Hematopoietic multipotent progenitor cell treated with erythropoietin and hydrocortisone succinate and interleukin-3 and kit ligand, for 4 days (in vitro differentiated cells): ENCODE measurements around the gene USH1C.
A peak's percentile ranks its signal among the peaks of the same experiment; 100 is the strongest.

Experiments used
- DNase-seq: peaks from one replicate; pipeline ENCODE4 v3.0.0-alpha.2; 2015

Gene USH1C

DNA sequence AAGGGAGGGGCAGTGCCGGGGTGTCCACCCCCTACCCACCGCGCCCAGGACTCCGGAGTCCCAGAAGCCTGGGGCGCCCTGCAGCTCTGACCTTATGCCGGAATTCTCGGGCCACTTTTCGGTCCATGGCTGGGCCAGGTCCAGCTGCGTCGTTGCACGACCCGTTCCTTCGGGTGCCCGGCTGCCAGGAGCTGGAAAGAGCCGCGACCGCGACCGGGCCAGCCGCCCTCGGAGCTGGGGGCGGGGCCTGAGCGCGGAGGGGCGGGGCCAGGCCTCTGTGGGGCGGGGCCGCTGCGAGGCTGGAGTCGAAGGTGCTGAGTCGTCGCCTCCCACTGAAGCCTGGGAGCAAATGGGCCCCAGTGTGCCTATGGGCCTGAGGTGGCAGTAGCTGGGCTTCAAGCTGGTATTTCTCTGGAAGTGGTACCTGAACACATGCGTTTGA, at the start of gene USH1C:
Gene USH1C, minus strand, starts transcription at position 236 of the 442 bp plus-strand sequence. Its CDS starts 109 bp downstream, at position 127.
- peak; percentile 54 for DNase-seq

DNA sequence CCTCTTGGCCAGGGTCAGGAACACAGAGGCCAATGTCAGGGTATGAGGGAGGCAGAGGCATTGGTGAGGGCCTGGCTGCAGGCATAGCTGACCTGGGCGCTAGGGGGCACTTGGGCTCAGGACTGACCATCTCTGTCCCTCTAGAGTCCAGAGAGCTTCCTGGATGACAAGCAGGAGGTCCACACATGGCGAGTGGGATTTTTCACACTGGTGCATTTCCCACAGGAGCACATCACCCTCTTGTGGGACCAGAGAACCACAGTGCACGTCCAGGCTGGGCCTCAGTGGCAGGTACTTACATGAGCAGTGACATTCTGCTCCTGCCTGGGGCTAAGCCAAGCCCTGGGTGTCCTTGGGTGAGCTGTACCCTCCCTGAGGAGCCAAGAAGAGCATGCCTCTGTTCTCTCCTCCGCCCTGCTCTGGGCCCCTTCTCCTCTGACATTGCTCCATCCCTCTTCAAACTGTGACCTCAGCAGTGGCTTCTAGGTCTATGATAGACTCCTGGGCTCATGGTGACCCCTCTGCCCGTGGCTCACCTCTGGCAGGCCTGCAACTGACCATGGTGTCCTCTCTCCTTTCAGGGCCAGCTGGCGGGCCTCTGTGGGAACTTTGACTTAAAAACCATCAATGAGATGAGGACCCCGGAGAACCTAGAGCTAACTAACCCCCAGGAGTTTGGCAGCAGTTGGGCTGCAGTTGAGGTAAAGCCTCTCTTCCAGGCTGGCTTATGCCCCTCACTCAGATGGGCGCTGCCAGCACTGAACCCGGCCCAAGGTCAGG, 49.4 kb upstream of the USH1C start:
- no peak for DNase-seq

DNA sequence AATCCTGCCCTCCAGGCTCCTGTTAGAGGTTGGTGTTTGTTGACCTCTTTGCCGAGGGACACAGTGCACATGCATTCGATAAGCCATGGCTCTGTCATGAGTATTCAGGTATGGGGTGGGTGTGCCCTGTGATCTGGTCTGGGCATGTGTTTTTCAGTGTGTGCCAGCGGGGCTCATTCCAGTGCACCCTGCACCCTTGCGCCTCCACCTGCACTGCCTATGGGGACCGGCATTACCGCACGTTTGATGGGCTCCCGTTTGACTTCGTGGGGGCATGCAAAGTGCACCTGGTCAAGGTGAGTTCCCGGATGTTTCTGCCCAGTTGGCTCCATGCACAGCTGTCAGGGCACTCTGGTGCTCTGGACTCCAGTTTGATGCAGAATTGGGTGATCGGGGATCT, 47.1 kb upstream of the USH1C start:
- no peak for DNase-seq

DNA sequence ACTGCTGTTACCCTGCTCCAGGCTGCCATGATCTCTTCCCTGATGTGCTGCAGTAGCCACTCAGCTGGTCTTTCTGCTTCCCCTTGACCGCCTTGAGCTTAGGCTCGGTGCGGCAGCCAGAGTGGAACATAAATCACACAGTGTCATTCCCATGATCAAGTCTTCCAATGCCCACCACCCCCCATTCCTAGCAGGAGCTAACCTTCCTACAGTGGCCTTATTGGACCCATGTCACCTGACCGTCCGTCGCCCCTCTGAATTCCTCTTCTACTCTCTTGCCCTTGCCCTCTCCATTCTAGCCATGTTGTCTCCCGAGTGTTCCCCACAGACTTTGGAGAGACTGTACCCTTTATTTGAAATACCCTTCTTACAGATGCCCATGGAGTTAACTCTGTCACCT, 46.2 kb upstream of the USH1C start:
- no peak for DNase-seq

DNA sequence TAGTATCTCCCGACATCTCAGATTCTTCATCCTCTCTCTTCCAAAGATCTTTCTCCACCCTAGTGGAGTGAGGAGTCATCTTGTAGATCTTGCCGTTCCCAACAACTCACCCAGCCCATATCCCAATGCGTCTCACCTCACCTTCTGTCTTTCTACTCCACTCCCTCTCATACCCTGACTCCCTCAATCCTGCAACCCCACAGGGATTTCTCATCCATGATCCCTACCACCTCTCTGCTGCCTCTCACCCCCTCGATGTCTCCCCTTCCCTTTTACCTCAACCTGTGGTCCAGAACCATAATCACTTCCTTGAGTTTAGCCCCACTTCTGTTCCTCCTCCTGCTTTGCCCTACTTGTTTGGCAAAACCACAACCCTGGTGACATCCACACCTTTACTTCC, 44.5 kb upstream of the USH1C start:
- DNase-seq, result no peak

DNA sequence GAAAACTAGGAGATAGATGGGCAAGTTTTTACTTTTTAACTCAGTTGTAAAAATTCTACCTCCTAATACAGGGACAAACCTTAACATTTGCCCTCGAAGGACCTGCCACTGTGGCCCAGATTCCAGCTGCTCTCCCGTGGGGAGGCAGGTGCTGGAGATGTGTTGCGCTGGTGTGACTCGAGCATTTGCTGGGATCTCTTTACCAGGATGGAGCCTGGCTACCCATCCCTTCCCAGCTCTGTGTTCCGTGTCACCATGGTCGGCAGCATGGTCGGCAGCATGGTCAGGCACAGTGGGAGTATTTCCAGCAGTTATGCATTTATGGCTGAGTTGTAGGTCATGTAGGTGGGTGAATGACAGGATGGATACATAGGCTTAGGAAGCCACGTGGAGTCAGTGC, 44.0 kb upstream of the USH1C start:
- no peak for DNase-seq

DNA sequence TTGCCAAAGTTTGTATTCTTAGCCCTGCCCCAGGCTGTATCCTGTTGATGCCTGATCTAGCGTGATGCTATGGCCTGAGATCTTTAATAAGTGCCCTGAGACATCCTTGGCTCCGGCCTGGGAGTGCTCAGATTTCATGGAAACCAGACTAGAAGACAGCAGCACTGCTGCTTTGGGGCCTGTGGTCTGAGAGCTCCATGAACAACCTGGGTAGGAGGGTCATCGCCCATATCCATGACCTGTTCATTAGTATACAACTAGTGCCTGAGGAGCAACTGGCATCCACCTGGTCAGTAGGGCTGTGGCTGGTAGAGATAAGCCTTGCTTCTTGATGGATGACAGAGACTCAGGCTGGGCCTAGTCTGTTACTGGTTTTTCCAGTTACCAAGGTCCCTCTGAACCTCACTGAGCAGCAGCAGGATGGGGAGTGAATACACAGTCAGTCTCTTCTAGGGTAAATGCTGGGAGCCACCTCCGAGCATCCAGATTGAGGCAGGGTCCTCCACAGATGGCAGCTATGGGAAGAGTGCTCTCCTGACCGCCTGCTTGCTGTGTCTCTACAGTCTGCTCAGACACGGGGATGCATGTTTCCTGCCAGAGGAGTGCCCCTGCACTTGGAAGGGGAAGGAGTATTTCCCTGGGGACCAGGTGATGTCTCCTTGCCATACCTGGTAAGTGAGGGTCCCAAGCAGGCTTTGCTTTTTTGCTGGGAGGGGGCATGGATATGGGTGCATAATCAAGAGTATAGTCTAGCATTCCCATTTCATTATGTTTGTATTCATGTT, 41.9 kb upstream of the USH1C start:
- no peak for DNase-seq

DNA sequence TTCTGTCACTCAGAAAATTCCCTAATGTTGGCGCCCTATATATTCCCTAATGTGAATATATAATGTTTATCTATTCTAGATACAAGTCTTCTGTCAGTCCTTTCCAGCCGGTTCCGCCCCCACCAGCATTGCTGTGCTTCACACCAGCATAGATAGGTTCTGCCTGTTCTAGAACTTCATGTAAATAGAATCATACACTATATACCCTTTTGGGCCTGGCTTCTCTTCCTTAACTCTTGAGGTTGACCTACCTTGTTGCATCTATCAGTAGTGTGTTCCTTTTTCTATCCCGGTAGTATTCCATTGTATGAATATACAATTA, 37.5 kb upstream of the USH1C start:
- DNase-seq, result no peak

DNA sequence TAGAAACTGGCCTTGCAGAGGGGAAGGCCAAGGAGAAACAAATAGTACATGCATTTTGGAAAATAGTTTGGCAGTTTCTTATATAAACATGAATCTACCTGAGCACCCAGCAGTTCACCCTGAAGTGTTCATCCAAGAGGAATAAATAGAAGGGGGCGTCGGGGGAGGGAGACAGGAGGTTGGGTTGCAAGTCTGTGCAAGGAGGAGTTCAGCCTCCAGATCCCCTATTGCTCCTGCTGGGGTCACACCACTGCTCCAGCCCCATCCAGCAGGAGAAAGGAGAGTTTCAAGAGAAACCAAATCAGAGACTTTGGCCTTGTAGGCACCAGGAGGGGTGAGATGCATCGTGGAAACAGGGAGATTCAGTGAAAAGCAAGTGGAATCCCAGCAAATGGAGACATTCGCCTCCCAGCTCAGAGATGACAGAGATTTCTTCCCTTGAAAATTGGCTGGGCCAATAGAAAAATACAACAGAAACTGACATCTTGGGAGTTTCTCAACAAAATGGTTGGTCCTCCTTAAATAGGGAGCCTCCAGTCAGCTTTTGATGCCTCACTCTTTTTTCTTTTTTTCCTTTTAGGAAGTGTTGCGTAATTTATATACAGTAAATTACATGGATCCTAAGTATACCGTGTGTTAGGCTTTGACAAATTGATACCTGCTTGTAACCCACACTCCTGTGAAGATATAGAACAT, 37.0 kb upstream of the USH1C start:
- no peak for DNase-seq

DNA sequence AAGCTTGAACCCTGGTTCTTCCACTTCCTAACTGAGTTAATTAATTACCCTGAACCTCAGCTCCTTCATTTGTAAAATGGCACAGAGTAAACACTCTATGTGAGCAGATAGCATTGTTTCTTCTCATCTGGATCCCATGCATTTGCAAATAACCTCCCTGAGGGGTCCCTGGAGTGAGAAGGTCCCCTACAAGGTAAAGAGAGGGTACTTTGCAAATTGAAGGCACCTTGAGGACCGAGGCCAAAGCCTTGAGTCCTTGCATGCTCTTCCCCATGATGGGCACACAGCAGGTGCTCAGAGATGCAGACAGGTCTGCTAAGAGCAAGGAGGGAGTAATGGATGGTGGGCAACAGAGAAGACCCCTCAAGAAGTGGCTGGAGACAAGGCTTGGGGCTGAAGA, 36.1 kb upstream of the USH1C start:
- DNase-seq, result no peak

DNA sequence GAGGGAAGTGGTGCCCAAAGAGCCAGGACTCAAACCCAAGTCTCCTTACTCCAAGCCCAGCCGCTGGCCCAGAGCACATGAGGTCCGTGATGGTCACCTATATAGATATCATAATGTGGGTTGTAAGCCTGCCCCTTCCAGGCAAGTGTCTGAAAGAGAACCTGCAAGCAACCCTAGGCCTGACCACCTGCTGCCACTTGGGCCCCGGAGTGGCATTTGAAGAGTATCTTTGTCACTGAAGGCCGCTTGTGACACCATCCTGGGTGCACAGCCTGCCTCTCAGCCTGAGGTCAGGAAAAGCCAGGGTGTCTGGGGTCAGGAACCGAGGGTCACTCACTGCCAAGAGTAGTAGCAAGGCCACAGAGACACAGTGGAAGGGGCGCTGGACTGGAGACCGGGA, 35.2 kb upstream of the USH1C start:
- no peak for DNase-seq

DNA sequence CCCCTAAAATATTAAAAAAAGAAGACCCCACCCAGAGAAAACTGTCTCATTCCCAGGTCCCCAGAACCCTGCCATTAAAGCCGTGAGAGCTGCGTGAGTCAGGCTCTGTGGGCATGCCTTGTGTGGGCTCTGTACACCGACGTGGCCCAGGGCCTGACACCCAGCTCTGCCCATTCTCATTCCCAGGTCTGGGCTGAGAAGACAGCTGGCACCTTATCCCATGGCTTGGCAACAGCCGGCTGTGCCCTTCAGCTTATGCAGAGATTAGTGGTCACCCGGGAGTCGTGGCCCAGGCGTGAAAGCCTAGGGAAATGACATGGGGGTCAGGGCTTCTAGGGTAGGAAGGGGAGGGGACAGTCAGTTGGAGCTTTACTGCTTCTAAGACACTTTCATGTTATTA, 34.7 kb upstream of the USH1C start:
- no peak for DNase-seq

DNA sequence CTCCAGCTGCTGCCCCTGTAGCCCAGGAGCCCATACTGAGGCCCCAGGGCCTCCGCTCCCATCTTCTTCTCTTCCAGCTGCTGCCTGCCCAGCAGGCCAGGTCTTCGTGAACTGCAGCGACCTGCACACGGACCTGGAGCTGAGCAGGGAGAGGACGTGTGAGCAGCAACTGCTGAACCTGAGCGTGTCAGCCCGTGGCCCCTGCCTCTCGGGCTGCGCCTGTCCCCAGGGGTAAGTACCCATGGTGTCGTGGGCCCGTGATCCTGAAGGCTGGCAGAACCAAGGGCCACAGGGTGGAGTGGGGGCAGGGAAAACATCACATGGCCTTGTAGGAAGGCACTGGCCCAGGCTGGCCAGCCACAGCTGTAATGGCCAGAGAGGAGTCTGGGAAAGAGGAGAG, 34.1 kb upstream of the USH1C start:
- DNase-seq, result no peak

DNA sequence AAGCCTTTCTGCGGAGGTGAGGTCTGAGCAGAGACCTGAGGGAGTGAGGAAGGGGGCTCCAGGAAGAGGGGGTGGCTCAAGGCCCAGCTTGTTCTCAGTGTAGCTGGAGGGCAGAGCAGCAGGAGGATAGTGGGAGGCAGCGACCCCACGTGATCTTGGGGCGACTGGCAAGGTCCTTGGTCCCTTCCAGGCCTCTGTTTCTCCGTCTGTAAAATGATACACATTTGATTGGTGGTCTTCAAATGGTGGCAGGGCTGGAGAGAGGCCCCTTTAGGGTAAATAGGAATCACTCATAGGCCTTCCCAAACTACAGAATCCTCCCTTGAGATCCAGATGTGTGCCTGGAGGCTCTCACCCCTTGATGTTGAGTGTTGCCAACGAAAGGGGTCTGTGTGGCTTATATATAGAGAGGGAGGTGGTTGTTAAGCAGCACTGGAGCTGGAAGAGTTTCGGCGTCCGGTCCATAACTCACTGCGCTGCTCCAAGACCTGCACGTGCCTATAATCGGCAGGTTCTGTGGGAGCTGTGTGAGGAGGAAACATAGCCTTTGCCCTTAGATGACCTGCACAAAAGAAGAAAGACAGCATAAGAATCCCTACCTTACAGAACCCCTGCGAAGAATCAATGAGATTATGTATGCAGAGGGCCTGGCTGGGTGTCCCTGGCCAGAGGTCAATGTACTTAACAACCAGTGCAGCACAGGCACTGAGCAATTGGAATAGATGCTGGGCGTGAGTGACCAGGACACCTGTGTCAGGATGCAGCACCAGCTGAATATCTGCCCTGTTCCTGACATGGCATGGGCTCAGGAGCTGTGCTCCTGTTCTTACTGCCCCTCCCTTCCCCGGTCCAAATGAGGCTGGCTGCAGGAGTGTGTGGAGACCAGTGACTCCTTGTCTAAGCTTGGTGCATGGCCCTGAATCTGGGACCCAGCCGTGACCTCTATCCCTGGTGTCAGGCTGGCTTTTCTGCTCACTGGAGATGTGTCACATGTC, 31.5 kb upstream of the USH1C start:
- DNase-seq, result no peak

DNA sequence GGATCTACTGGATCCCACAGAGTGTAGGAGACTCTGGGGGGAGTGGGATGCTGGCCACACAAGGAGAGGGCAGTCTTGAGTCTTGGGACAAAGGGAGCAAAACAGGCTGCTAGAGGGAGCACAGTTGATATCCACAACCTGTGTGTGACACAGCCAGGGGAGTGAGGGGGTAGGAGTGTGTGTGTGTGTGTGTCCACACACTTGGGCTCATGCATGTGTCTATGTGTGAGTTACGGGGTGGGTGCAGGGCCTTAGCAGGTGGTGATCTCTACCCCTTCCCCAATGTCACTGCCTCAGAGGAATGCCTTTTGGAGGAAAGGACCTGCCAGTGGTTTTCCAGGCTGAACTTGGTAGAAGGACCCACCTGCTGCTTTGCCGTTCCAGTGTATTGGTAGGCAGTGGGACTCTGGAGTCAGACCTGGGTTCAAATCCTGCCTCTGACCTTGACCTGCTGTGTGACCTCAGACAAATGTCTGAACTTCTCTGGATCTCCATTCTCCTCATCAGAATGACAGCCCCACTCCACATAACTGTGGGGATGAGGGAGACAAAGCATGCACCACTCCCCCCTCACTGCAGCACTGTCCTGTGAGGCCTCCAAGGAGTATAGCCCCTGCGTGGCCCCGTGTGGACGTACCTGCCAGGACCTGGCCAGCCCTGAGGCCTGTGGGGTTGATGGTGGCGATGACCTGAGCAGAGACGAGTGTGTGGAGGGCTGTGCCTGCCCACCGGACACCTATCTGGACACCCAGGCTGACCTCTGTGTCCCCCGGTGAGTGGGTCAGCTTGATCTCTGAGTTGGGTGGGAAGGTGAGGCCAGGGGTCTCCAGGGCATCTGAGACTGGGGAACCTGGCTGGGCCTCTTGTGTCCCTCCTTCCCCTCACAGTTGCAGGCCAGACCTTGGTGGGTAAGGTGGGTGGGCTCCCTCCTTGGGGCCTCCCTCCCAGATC, 30.2 kb upstream of the USH1C start:
- DNase-seq, result no peak

DNA sequence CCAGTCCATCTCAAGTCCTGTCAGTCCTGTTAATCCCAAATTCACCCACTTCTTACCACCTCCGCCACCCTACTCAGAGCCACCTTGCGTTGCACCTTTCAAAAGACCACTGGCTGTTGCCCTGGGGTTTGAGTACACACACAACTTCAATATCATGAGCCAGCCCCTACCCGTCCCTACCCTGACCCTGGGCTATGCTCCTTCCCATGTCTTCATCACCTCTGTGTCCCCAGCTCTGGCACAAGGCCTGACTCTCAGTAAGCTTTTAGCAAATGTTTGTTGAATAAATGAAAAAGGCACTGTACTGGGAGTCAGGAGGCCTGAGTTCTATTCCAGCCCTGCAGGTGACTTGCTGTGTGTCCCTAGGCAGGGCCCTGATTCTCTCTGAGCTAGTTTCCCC, 29.3 kb upstream of the USH1C start:
- no peak for DNase-seq

DNA sequence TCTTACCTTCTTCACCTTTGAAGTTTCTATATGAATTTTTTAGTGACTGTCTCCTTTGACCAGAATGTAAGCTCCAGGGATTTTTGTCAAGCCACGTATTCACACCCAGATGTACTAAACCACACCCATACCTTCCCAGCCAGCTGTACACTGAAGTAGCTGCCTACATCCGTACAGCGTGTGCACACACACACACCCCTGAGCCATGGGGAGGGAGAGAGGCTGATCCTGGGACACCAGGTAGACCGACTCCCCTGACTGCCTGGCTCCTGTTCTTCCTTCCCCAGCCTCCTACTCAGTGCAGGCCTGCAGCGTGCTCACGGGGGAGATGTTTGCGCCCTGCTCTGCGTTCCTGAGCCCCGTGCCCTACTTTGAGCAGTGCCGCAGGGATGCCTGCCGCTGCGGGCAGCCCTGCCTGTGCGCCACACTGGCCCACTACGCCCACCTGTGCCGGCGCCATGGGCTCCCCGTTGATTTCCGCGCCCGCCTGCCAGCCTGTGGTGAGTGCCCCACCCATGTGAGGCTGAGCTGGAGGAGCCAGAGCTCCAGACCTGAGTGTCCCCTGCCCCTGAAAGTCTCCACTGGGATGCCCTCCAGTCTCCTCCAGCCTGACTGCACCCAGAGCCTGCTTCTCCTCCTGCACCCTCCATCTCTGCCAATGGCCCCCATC, 28.7 kb upstream of the USH1C start:
- no peak for DNase-seq

DNA sequence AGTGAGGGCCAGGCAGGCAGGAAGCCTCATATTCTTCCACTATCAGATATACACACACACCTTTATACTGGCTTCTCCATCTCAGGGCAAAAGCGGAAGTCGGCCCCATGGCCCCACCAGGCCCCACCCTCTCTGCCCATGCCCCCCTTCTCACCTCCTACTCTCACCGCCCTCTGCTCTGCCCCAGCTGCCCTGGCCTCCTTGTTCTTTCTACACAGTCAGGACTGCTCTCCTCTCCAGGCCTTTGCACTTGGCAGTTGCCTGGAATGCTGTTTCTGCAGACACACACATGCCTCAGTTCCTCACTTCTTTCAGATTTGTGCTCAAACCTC, 28.1 kb upstream of the USH1C start:
- DNase-seq, result peak; percentile 46

DNA sequence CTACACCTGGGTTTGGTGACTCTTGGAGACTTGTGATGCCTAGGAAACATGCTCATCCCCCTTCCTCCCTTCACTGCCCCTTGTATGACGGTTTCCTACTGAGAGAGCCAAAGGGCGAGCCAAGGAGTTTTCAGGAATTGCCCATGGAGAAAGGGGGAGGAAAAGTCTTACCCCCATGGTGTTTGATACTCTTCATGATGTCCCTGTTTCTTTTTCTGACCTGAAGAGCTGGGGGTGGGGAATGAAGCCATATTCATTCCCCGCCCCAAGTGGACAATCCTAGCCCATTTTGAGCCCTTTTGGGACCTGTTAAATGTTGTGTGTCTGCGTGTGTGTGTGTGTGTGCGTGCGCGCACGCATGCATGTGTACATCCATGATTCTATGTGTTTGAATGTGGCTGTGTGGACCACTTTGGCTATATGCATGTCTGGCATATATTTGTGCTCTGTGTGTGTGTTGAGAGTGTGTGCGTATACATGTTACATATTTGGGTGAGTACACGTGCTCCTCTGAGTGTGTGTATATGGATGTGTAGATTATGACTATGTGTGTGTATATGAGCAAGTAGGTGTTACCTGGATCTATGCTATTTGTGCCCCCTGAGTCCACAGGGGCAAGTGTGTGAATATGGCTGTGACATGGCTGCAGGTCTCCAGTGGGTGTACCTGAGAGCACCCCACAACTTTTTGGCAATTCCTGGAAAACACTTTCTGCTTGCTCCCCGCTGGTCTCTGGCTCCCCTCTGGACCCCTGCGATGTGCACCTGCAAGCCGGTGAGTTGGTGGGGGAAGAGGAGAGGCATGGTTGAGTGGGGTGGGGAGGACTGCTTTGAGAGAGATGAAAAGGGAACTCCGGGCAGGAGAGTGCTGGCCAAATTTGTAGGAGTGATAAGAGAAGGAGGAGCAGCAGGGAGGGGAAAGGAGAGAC, 27.5 kb upstream of the USH1C start:
- DNase-seq, result no peak

DNA sequence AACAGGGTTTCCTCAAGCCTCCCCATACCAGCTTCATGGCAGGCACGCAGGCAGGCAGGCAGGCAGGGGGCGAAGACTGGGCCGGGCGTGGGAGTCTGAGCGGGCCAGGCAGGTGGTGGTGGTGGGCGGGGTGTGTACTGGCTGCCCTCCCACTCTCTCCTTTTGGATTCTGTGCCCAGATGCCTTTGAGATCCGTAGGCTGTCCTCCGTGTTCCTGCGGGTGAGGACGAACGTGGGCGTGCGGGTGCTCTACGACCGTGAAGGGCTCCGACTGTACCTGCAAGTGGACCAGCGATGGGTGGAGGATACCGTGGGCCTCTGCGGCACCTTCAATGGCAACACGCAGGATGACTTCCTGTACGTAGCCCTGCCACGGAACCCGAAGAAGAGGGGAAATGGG, 25.8 kb upstream of the USH1C start:
- no peak for DNase-seq
